Measurements from ENCODE around the gene MAML1.

DNA sequence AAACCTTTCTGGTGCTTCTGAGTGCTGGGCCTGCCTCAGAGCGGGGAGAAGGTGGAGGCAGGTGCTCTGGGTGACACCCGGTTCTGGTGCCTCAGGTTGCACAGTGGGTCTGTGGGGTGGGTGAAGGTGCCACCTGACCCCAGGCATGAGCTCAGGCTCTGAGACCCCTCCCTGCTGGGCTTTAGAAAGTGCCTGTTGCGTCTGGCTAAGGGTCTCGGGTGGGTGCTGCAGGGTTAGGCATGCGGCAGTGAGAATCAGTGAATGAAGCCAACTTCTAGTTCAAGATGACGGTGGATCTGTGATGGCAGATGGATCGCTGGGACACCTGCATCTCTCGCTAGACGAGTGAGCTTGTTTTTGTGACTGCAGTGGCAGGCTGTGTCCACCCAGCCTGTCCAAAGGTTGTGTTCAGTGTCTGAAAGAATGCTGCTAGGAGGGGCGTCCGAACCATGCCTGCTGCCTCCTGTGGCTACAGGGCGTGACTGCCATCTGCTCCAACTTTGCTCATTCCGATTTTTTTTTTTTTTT, 93.1 kb downstream of the MAML1 start:
- TF ChIP-seq CTCF (conservative IDR thresholded peaks at IDR 0.05) (no peak), EZH2 (IDR thresholded peaks at IDR 0.05; ENCODE audit: low read depth) (no peak)

Measured in PC-9 (cell line).